K562 (cell line): ENCODE results near the gene QARS1.

Experiments used
- COPS2 ChIP-seq: fragments of 450-650 bp; conservative IDR thresholded peaks from 2 replicates; pipeline ENCODE4 v1.6.1; 2016; ENCODE audit warnings: mild to moderate bottlenecking, moderate library complexity
- CTCF ChIP-seq, 3 experiments: IDR thresholded peaks in 2 of 3; conservative IDR thresholded peaks in 1 of 3; 2 replicates each; pipeline ENCODE4 v1.5.1; 2011 to 2012; ENCODE audit warnings: low read length in 3 of 3, mild to moderate bottlenecking in 3 of 3, control low read depth in 2 of 3, improper control_type of control experiment in 1 of 3, inconsistent platforms in 1 of 3, low read depth in 1 of 3, mixed read lengths in 1 of 3, moderate library complexity in 1 of 3; ENCODE audit not compliant: insufficient read depth in 2 of 3
- CUX1 ChIP-seq: fragments of 200-800 bp; sonication (Bioruptor generic); IDR thresholded peaks from 2 replicates; pipeline ENCODE4 v1.6.1; 2016; ENCODE audit warnings: missing genetic modification characterization, missing compliant biosample characterization
- RCOR1 ChIP-seq, 2 experiments: IDR thresholded peaks; 2 replicates each; pipeline ENCODE4 v1.6.1; 2012; ENCODE audit warnings: low read depth in 2 of 2, low read length in 2 of 2, borderline replicate concordance in 1 of 2, improper control_type of control experiment in 1 of 2
- TF ChIP-seq, protein P1 (sequence below): sonication (generic); formaldehyde crosslinking; IDR thresholded peaks from 2 replicates; pipeline ENCODE4 v1.8.1; 2023; ENCODE audit warnings: mild to moderate bottlenecking, missing genetic modification reagents, moderate library complexity
- TF ChIP-seq, protein P2 (sequence below): fragments of 450-650 bp; IDR thresholded peaks from 2 replicates; pipeline ENCODE4 v1.6.1; 2016; ENCODE audit warnings: borderline replicate concordance

- peak; percentile 65 to 76 (median 72) for TF ChIP-seq CTCF (IDR thresholded peaks at IDR 0.05 in 2 of 3, conservative IDR thresholded peaks at IDR 0.05 in 1 of 3; ENCODE audit: insufficient read depth in 2 of 3, low read depth in 1 of 3, low read length in 3 of 3)
- TF ChIP-seq, protein P1, sequence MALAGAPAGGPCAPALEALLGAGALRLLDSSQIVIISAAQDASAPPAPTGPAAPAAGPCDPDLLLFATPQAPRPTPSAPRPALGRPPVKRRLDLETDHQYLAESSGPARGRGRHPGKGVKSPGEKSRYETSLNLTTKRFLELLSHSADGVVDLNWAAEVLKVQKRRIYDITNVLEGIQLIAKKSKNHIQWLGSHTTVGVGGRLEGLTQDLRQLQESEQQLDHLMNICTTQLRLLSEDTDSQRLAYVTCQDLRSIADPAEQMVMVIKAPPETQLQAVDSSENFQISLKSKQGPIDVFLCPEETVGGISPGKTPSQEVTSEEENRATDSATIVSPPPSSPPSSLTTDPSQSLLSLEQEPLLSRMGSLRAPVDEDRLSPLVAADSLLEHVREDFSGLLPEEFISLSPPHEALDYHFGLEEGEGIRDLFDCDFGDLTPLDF: no peak; the same call in 1 of the 2 replicates
- no peak for TF ChIP-seq CUX1 (CRISPR knock-in tag)
- TF ChIP-seq, protein P2, sequence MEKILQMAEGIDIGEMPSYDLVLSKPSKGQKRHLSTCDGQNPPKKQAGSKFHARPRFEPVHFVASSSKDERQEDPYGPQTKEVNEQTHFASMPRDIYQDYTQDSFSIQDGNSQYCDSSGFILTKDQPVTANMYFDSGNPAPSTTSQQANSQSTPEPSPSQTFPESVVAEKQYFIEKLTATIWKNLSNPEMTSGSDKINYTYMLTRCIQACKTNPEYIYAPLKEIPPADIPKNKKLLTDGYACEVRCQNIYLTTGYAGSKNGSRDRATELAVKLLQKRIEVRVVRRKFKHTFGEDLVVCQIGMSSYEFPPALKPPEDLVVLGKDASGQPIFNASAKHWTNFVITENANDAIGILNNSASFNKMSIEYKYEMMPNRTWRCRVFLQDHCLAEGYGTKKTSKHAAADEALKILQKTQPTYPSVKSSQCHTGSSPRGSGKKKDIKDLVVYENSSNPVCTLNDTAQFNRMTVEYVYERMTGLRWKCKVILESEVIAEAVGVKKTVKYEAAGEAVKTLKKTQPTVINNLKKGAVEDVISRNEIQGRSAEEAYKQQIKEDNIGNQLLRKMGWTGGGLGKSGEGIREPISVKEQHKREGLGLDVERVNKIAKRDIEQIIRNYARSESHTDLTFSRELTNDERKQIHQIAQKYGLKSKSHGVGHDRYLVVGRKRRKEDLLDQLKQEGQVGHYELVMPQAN: peak; percentile 25; the same call in 1 of the 2 replicates
- TF ChIP-seq COPS2: no peak
- 0 out of 4 replicates have a peak, but pooled peaks of 1 of the 2 experiments have one; percentile 10 for TF ChIP-seq RCOR1 (IDR thresholded peaks at IDR 0.05; ENCODE audit: borderline replicate concordance in 1 of 2, low read depth in 2 of 2, low read length in 2 of 2)
Observed at GRCh38 chr3:49093853-49094767, 10.4 kb downstream of the QARS1 start, which contains the start of gene QRICH1.
